Measurements from ENCODE around the gene MTSS2.
"Not testable (repeated sequence)": the region's sequence is repeated elsewhere in the genome, so short reads cannot be mapped to it uniquely, and the experiment has no call there.

The MTSS2 gene

GRCh38 chr16:70650216-70650615 is 35.6 kb downstream of the MTSS2 start:
- no peak for DNase-seq

GRCh38 chr16:70649300-70649699 is 36.6 kb downstream of the MTSS2 start:
- DNase-seq, result no peak

DNA sequence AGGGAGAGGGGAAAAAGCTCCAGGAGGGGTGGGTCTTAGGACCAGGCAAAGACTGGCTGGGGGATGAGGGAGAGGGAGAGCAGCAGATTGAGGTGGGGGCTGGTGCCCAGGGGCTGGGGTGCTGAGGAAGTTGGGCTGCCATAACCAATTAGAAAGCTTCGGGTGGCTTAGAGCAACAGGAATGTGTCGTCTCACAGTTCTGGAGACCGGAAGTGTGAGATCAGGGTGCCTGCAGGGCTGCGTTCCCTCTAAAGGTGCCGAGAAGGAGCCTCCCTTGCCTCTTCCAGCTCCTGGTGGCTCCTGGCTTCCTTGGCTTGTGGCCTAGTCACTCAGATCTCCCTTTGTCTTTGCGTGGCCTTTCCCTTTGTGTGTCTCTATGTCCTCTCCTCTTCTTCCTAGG is 37.2 kb downstream of the MTSS2 start:
- DNase-seq, result no peak

- DNase-seq, result no peak
Observed at GRCh38 chr16:70647441-70648359, 38.2 kb downstream of the MTSS2 start.

- peak; percentile 1 for DNase-seq
Observed at GRCh38 chr16:70646260-70647241, 39.3 kb downstream of the MTSS2 start, which contains the start of gene IL34. TSS of gene IL34 (plus strand) at chr16:70646559. CDS start at chr16:70646948, 389 bp downstream.

DNA sequence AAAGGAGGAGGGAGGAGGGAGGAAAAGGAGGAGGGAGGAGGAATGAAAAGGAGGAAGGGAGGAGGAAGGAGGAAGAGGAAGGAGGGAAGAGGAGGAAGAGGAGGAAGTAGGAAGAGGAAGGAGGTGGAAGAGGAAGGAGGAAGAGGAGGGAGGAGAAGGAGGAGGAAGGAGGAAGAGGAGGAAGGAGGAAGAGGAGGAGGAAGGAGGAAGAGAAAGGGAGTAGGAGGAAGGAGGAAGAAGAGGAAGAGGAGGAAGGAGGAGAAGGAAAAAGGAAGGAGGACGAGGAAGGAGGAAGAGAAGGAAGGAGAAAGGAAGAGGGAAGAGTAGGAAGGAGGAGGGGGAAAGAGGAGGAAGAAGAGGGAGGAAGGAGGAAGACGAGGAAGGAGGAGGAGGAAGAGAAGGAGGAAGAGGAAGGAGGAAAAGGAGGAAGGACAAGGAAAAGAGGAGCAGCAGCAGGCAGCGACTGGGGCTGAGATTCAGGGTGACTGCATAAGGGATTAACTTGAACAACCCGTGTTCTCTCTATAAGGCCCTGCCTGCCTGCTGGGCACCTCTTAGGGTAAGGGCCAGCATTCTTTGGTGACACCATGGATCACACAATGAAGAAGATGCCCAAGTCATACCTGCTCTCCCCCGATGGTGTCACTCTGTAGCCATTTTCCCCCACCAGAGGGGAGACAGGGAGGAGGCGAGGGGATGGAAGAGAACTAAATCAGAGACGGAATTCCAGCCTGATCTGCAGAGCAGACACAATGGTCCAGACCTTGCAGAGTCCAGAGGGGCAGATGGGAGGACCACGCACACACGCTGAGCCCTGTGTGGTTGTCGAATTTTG is 40.9 kb downstream of the MTSS2 start:
- no peak for DNase-seq

DNA sequence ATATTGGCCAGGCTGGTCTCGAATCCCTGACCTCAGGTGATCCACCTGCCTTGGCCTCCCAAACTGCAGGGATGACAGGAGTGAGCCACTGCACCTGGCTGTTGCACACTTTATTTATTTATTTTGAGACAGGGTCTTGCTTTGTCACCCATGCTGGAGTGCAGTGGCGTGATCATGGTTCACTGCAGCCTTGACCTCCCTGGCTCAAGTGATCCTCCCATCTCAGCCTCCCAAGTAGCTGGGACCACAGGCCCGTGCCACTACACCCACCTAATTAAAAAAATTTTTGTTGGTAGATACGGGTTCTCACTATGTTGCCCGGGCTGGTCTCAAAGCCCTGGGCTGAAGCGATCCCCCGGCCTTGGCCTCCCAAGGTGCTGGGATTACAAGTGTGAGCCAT is 42.6 kb downstream of the MTSS2 start:
- not testable (repeated sequence) for DNase-seq

DNA sequence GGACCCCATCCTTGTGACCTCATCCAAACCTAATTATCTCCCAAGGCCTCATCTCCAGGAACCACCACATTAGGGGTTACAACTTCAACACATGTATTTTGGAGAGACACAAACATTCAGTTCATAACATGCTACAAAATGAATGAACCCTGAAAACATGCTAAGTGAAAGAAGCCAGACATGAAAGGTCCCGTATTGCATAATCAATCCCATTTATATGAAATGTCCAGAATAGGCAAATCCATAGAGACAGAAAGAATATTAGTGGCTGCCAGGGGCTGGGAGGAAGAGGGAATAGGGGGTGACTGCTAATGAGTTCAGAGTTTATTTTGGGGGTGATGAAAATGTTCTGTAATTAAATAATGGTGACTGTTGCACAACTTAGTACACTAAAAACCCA is 43.2 kb downstream of the MTSS2 start:
- DNase-seq, result no peak

GRCh38 chr16:70638814-70639792 is 46.8 kb downstream of the MTSS2 start:
- no peak for DNase-seq
